Measurements from ENCODE around the gene ACOXL. TPM values are rescaled to one million over a fixed set of nuclear protein-coding genes. Genes with fewer than 3 reads are reported as not detected.
"Not testable (repeated sequence)": the region's sequence is repeated elsewhere in the genome, so short reads cannot be mapped to it uniquely, and the experiment has no call there.

ACOXL gene
- total and polyA plus RNA-seq, 2 experiments from 2014 or later: not detected

GRCh38 chr2:110853516-110853915 is 121.1 kb downstream of the ACOXL start:
- TF ChIP-seq EZH2 (IDR thresholded peaks at IDR 0.05; ENCODE audit: insufficient read depth, poor library complexity, severe bottlenecking) (no peak), EZH2phosphoT487 (IDR thresholded peaks at IDR 0.05; ENCODE audit: insufficient read depth, low read depth) (no peak)
- no peak overlapping the region for H3K9ac ChIP-seq
- H3K9me3 ChIP-seq (ENCODE audit: low read depth): no peaks in the 10 kb centered on the region
- H3K27me3 ChIP-seq (replicated peaks; ENCODE audit: insufficient read depth): peaks cover 39% of the 10 kb centered on the region
- no peaks in the 10 kb centered on the region for H3K79me2 ChIP-seq (ENCODE audit: insufficient read depth)
- H4K20me1 ChIP-seq (ENCODE audit: insufficient read depth): no peaks in the 10 kb centered on the region
- no peaks in the 10 kb centered on the region for H3F3A ChIP-seq (ENCODE audit: insufficient read depth)
- DNase-seq: peak; percentile 45
- H3K9me2 ChIP-seq (ENCODE audit: insufficient read depth): no peaks in the 10 kb centered on the region
- H3K4me3 ChIP-seq: no peak overlapping the region
- no peak overlapping the region for H3K27ac ChIP-seq
- H3K4me1 ChIP-seq (ENCODE audit: insufficient read depth): no peaks in the 10 kb centered on the region
- H3K36me3 ChIP-seq (ENCODE audit: low read depth): no peaks in the 10 kb centered on the region
- H3K4me2 ChIP-seq (ENCODE audit: unreplicated experiment): no peak overlapping the region
- in situ Hi-C loops (cut with MboI): no loop called here
- WGBS, 2 experiments (ENCODE audit: low coverage in 1 of 2, low lambda C conversion rate in 2 of 2, missing lambda C conversion rate in 2 of 2): 13 to 20% methylated on average over 5 of the region's 5 CpGs
- H2AFZ ChIP-seq: no peak overlapping the region

GRCh38 chr2:110853948-110854347 is 121.6 kb downstream of the ACOXL start:
- Histone ChIP-seq H2AFZ (no peak overlapping the region), H3K9me3 (ENCODE audit: low read depth) (no peaks in the 10 kb centered on the region), H3K36me3 (ENCODE audit: low read depth) (no peaks in the 10 kb centered on the region), H3K4me1 (ENCODE audit: insufficient read depth) (no peaks in the 10 kb centered on the region), H3K27ac (no peak overlapping the region), H3K9me2 (ENCODE audit: insufficient read depth) (no peaks in the 10 kb centered on the region), H3F3A (ENCODE audit: insufficient read depth) (no peaks in the 10 kb centered on the region), H3K9ac (no peak overlapping the region), H4K20me1 (ENCODE audit: insufficient read depth) (no peaks in the 10 kb centered on the region), H3K4me3 (no peak overlapping the region), H3K27me3 (replicated peaks; ENCODE audit: insufficient read depth) (peaks cover 43% of the 10 kb centered on the region), H3K4me2 (ENCODE audit: unreplicated experiment) (no peak overlapping the region), H3K79me2 (ENCODE audit: insufficient read depth) (no peaks in the 10 kb centered on the region)
- DNase-seq: no peak
- TF ChIP-seq EZH2 (IDR thresholded peaks at IDR 0.05; ENCODE audit: insufficient read depth, poor library complexity, severe bottlenecking): no peak
- 62 to 68% methylated on average over 3 of the region's 3 CpGs for WGBS, 2 experiments (ENCODE audit: low coverage in 1 of 2, low lambda C conversion rate in 2 of 2, missing lambda C conversion rate in 2 of 2)
- in situ Hi-C loops (cut with MboI): no loop called here

- no peaks in the 10 kb centered on the region for H3K9me3 ChIP-seq (ENCODE audit: low read depth)
- H4K20me1 ChIP-seq (ENCODE audit: insufficient read depth): no peaks in the 10 kb centered on the region
- H3K27me3 ChIP-seq (replicated peaks; ENCODE audit: insufficient read depth): peaks cover 49% of the 10 kb centered on the region
- H3K4me1 ChIP-seq (ENCODE audit: insufficient read depth): no peaks in the 10 kb centered on the region
- peak; percentile 6 for DNase-seq
- no peak overlapping the region for H3K9ac ChIP-seq
- H3K9me2 ChIP-seq (ENCODE audit: insufficient read depth): no peaks in the 10 kb centered on the region
- H2AFZ ChIP-seq: no peak overlapping the region
- no peaks in the 10 kb centered on the region for H3F3A ChIP-seq (ENCODE audit: insufficient read depth)
- TF ChIP-seq EZH2phosphoT487 (IDR thresholded peaks at IDR 0.05; ENCODE audit: insufficient read depth, low read depth): no peak
- TF ChIP-seq EZH2 (IDR thresholded peaks at IDR 0.05; ENCODE audit: insufficient read depth, poor library complexity, severe bottlenecking): no peak
- in situ Hi-C loops (cut with MboI): no loop called here
- no peak overlapping the region for H3K27ac ChIP-seq
- no peaks in the 10 kb centered on the region for H3K79me2 ChIP-seq (ENCODE audit: insufficient read depth)
- H3K4me2 ChIP-seq (ENCODE audit: unreplicated experiment): no peak overlapping the region
- no peaks in the 10 kb centered on the region for H3K36me3 ChIP-seq (ENCODE audit: low read depth)
- no peak overlapping the region for H3K4me3 ChIP-seq
Measured at GRCh38 chr2:110854355-110855081, 122.1 kb downstream of the ACOXL start.

- H3K79me2 ChIP-seq (ENCODE audit: insufficient read depth); H3K4me3 ChIP-seq; H2AFZ ChIP-seq; H3K4me2 ChIP-seq (ENCODE audit: unreplicated experiment); H3K27ac ChIP-seq; H3K36me3 ChIP-seq (ENCODE audit: low read depth); H3K9me3 ChIP-seq (ENCODE audit: low read depth); H3K9me2 ChIP-seq (ENCODE audit: insufficient read depth); H3K4me1 ChIP-seq (ENCODE audit: insufficient read depth); in situ Hi-C loops (cut with MboI); H3F3A ChIP-seq (ENCODE audit: insufficient read depth); DNase-seq; H3K9ac ChIP-seq; H4K20me1 ChIP-seq (ENCODE audit: insufficient read depth): not testable (repeated sequence)
- WGBS, 2 experiments (ENCODE audit: low coverage in 1 of 2, low lambda C conversion rate in 2 of 2, missing lambda C conversion rate in 2 of 2): 60 to 75% methylated on average over 7 of the region's 7 CpGs
- peaks cover 50% of the 10 kb centered on the region for H3K27me3 ChIP-seq (replicated peaks; ENCODE audit: insufficient read depth)
Measured at GRCh38 chr2:110855841-110856240, 123.5 kb downstream of the ACOXL start.
